Peyer's patch (tissue), 4 donors: ENCODE data around the gene MTFP1.

Source experiments
- POLR2A ChIP-seq, 2 donors: fragments of 450-650 bp; IDR thresholded peaks; one replicate each; pipeline ENCODE4 v1.5.1; 2017; ENCODE audit warnings: antibody characterized with exemption in 2 of 2, mild to moderate bottlenecking in 2 of 2, moderate library complexity in 2 of 2
- TF ChIP-seq, protein P1 (sequence below), 6 experiments: fragments of 450-650 bp in 4 of 6; fragments of 200-600 bp in 2 of 6; sonication (generic) in 1 of 6; IDR thresholded peaks; one replicate each; pipeline ENCODE4 v1.5.1; 2017 to 2019; ENCODE audit warnings: antibody characterized with exemption in 6 of 6, mild to moderate bottlenecking in 3 of 6, moderate library complexity in 1 of 6

DNA sequence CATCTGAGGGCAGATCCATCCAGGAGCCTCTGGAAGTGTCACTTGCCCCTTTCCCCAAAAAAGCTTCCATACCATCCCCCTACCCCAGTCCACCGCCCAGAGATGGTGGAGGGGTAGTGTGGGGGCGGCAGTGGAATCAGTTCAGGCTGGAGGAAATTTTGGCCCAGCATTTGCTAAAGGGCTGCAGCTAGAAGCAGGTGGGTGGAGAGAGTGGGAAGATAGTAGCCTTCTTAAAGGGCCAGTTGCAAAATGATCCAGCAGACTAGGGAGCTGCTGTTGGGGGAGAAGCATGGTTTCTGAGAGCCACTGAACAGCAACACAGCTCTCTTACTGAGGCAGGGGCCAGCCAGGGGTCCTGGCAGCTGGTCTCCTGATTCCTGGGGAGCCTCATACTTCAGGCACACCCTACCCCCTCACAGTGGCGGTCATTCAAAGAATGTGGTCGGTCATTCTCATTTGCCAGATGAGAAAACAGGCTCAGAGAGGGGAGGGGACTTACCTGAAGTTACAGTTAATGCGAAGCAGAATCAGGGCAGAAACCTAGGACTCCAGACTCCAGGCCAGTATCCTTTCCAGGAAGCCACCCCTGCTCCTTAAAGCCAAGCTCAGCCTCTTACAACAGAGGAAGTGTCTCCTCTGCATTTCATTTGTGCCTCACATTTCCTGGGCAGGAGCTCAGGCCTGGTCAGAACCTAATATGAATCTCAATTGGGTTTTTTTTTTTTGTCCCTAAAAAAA, 23.4 kb upstream of the MTFP1 start:
- TF ChIP-seq, protein P1, sequence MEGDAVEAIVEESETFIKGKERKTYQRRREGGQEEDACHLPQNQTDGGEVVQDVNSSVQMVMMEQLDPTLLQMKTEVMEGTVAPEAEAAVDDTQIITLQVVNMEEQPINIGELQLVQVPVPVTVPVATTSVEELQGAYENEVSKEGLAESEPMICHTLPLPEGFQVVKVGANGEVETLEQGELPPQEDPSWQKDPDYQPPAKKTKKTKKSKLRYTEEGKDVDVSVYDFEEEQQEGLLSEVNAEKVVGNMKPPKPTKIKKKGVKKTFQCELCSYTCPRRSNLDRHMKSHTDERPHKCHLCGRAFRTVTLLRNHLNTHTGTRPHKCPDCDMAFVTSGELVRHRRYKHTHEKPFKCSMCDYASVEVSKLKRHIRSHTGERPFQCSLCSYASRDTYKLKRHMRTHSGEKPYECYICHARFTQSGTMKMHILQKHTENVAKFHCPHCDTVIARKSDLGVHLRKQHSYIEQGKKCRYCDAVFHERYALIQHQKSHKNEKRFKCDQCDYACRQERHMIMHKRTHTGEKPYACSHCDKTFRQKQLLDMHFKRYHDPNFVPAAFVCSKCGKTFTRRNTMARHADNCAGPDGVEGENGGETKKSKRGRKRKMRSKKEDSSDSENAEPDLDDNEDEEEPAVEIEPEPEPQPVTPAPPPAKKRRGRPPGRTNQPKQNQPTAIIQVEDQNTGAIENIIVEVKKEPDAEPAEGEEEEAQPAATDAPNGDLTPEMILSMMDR (IDR thresholded peaks at IDR 0.05) = no peak
- no peak for TF ChIP-seq POLR2A (IDR thresholded peaks at IDR 0.05)
